Activated CD8-positive, alpha-beta T cell treated with anti-CD3 and anti-CD28 coated beads for 36 hours (primary cell): ENCODE measurements around the gene ZNF26. TPM values are rescaled to one million over a fixed set of nuclear protein-coding genes. Genes with fewer than 3 reads are reported as not detected.
"Not testable (repeated sequence)": the region's sequence is repeated elsewhere in the genome, so short reads cannot be mapped to it uniquely, and the experiment has no call there.

Source experiments
- ATAC-seq: fragments of 200-7000 bp; cut with Tn5 transposase; one replicate; pipeline ENCODE4 v1.10.0; 2021; ENCODE audit warnings: mild to moderate bottlenecking, moderate library complexity
- CTCF ChIA-PET: fragments of 350-600 bp; sonication (Branson Sonifier 250); formaldehyde crosslinking; loops from one replicate; lab custom pipeline; 2021; ENCODE audit warnings: antibody characterized with exemption; lab: Charles Lee
- POLR2A ChIA-PET: fragments of 350-600 bp; sonication (Branson Sonifier 250); formaldehyde crosslinking; loops from one replicate; lab custom pipeline; 2021; ENCODE audit warnings: antibody characterized with exemption; lab: Charles Lee
- DNase-seq: peaks from one replicate; pipeline ENCODE4 v3.0.0-alpha.2; 2020
- H3K27ac Mint-ChIP-seq: one replicate; pipeline ENCODE4 v1.8.0; 2021; ENCODE audit warnings: mild to moderate bottlenecking, mixed read lengths
- H3K27me3 Mint-ChIP-seq: one replicate; pipeline ENCODE4 v1.8.0; 2021; ENCODE audit warnings: mixed read lengths
- H3K36me3 Mint-ChIP-seq: one replicate; pipeline ENCODE4 v1.8.0; 2021; ENCODE audit warnings: low read depth, mixed read lengths
- H3K4me1 Mint-ChIP-seq: one replicate; pipeline ENCODE4 v1.8.0; 2021; ENCODE audit warnings: low read depth, mixed read lengths
- H3K4me3 Mint-ChIP-seq: one replicate; pipeline ENCODE4 v1.8.0; 2021; ENCODE audit warnings: mild to moderate bottlenecking, moderate library complexity, mixed read lengths
- H3K9me3 Mint-ChIP-seq: one replicate; pipeline ENCODE4 v1.8.0; 2021; ENCODE audit warnings: mixed read lengths
- intact Hi-C: fragments of 100-400 bp; cut with micrococcal nuclease; formaldehyde crosslinking; loops from one replicate; pipeline ENCODE4 v1.10.0; 2022
- total RNA-seq, 2 experiments: library from RNA; stranded (reverse); gene quantifications; one replicate each; pipeline ENCODE4 v1.2.3, GENCODE V29; 2021
- TF ChIP-seq, protein P1 (sequence below): fragments of 200-600 bp; IDR thresholded peaks from one replicate; pipeline ENCODE4 v1.8.0; 2022; ENCODE audit warnings: antibody characterized with exemption, mild to moderate bottlenecking

The ZNF26 gene, protein sequence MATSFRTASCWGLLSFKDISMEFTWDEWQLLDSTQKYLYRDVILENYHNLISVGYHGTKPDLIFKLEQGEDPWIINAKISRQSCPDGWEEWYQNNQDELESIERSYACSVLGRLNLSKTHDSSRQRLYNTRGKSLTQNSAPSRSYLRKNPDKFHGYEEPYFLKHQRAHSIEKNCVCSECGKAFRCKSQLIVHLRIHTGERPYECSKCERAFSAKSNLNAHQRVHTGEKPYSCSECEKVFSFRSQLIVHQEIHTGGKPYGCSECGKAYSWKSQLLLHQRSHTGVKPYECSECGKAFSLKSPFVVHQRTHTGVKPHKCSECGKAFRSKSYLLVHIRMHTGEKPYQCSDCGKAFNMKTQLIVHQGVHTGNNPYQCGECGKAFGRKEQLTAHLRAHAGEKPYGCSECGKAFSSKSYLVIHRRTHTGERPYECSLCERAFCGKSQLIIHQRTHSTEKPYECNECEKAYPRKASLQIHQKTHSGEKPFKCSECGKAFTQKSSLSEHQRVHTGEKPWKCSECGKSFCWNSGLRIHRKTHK
- 10 to 100 TPM; 19.1 to 19.8 TPM for total RNA-seq

DNA sequence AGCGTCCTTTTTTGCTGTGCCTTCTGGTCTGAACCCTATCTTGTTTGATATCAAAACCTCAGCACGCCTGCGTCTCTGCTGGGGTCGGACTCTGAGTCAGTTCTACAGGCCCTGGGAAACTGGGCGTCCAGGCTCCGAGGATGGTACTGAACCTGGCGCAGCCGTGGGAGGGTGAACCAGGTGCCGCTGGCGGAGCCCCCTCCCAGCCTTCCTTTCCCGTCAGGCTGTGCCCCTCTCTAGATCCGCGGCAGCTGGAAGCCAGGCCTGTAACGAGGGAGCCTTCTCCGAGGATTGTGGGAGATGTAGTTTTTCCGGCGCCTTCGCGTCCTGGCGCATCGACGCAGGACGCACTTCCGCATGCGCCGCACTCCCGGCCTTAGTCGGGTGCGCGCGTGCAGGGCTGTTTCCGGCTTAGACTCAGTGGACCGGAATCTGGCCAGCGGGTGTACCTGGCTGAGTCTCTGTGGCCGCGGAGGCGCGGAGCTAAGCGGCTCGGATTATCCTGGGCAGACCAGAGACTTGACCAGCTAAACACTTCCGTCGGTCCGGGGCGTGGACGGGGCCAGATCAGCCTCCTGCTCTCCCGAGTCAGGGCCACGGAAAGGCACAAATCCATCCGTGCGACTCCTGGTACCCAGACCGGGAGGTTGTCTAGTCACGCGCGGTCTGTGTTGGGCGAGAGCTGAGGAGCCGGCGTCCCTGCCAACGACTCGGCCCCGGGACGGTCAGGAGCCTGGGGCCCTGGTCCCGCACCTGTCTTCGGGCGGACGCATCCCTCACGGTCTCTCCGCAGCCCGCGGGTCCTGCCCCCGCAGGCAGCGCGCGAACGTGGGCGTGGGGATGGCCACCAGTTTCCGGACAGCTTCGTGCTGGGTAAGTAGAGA lies at the start of gene ZNF26:
Gene ZNF26, plus strand, starts transcription at position 367 of the 884 bp plus-strand sequence. Its CDS starts 474 bp downstream, at position 841.
- Mint-ChIP-seq H3K9me3 (peaks cover 25% of the 10 kb centered on the region), H3K27ac (peak within 1 kb of the TSS; percentile 92), H3K4me1 (peaks cover 26% of the 10 kb centered on the region), H3K4me3 (peak within 1 kb of the TSS; percentile 80), H3K36me3 (peaks cover 48% of the 10 kb centered on the region), H3K27me3 (peaks cover 5% of the 10 kb centered on the region)
- ChIA-PET CTCF (interaction anchor here (0.8 to 1.8 kb wide), 5 partner anchors 12 to 82 kb away, joined by 3 to 4 read pairs (median 3); no protein-coding TSS in a partner anchor), POLR2A (interaction anchor here (0.7 to 3.0 kb wide), 15 partner anchors 9 to 173 kb away, joined by 3 to 17 read pairs (median 4); partner anchors contain the start of genes ZNF10, ZNF140 and ZNF891)
- intact Hi-C loops: loop anchor here (1.0 kb wide), 1 partner anchor 94 kb away; the partner anchor contains the start of gene ZNF140
- ATAC-seq: peak; percentile 96
- peak; percentile 92 for DNase-seq
- TF ChIP-seq, protein P1, sequence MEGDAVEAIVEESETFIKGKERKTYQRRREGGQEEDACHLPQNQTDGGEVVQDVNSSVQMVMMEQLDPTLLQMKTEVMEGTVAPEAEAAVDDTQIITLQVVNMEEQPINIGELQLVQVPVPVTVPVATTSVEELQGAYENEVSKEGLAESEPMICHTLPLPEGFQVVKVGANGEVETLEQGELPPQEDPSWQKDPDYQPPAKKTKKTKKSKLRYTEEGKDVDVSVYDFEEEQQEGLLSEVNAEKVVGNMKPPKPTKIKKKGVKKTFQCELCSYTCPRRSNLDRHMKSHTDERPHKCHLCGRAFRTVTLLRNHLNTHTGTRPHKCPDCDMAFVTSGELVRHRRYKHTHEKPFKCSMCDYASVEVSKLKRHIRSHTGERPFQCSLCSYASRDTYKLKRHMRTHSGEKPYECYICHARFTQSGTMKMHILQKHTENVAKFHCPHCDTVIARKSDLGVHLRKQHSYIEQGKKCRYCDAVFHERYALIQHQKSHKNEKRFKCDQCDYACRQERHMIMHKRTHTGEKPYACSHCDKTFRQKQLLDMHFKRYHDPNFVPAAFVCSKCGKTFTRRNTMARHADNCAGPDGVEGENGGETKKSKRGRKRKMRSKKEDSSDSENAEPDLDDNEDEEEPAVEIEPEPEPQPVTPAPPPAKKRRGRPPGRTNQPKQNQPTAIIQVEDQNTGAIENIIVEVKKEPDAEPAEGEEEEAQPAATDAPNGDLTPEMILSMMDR: no peak

DNA sequence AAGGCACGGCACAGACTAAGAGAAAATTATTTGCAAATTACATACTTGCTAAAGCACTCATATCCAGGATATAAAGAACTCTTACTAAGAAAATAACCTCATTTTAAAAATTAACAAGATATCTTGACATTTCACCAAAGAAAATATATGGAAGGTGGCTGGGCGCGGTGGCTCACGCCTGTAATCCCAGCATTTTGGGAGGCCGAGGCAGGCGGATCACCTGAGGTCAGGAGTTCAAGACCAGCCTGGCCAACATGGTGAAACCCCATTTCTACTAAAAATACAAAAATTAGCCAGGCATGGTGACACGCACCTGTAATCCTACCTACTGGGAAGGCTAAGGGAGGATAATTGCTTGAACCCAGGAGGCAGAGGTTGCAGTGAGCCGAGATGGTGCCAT lies 49.2 kb upstream of the ZNF26 start:
- DNase-seq: not testable (repeated sequence)

DNA sequence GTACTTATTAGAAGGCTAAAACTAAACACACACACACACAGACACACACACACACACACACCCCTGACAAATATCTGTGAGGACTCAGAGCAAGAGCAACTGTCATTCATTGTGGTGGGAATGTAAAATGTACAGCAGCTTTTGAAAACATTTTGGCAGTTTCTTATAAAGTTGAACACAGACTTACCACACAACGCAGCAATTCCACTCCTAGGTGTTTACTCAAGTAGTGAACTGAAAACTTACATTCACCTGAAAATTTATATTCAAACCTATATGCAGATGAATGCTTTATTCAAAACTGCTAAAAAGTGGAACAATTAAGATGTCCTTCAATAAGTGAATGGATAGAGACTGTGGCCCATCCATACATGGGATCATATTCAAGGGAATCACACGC lies 48.7 kb upstream of the ZNF26 start:
- ATAC-seq: no peak
- Mint-ChIP-seq H3K4me3 (no peak overlapping the region), H3K27me3 (no peaks in the 10 kb centered on the region), H3K27ac (no peak overlapping the region), H3K36me3 (peaks cover 59% of the 10 kb centered on the region), H3K4me1 (no peaks in the 10 kb centered on the region), H3K9me3 (peaks cover 54% of the 10 kb centered on the region)
- no peak for DNase-seq
- TF ChIP-seq, protein P1: no peak
- intact Hi-C loops: no loop called here
- ChIA-PET POLR2A (no interaction called here), CTCF (no interaction called here)

More for the DNA sequence above, 49.2 kb upstream of the ZNF26 start:
- intact Hi-C loops, CTCF ChIA-PET, ATAC-seq, H3K27ac Mint-ChIP-seq, H3K4me1 Mint-ChIP-seq, H3K4me3 Mint-ChIP-seq, H3K27me3 Mint-ChIP-seq, POLR2A ChIA-PET: not testable (repeated sequence)
- Mint-ChIP-seq H3K36me3 (peaks cover 59% of the 10 kb centered on the region), H3K9me3 (peaks cover 54% of the 10 kb centered on the region)

DNA sequence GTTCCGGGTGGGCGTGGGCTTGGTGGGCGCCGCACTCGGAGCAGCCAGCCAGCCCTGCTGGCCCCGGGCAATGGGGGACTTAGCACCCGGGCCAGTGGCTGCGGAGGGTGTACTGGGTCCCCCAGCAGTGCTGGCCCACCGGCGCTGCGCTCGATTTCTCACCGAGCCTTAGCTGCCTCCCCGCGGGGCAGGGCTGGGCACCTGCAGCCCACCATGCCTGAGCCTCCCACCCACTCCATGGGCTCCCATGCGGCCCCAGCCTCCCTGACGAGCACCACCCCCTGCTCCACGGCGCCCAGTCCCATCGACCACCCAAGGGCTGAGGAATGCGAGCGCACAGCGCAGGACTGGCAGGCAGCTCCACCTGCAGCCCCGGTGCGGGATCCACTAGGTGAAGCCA lies 47.4 kb upstream of the ZNF26 start:
- intact Hi-C loops: not testable (repeated sequence)

DNA sequence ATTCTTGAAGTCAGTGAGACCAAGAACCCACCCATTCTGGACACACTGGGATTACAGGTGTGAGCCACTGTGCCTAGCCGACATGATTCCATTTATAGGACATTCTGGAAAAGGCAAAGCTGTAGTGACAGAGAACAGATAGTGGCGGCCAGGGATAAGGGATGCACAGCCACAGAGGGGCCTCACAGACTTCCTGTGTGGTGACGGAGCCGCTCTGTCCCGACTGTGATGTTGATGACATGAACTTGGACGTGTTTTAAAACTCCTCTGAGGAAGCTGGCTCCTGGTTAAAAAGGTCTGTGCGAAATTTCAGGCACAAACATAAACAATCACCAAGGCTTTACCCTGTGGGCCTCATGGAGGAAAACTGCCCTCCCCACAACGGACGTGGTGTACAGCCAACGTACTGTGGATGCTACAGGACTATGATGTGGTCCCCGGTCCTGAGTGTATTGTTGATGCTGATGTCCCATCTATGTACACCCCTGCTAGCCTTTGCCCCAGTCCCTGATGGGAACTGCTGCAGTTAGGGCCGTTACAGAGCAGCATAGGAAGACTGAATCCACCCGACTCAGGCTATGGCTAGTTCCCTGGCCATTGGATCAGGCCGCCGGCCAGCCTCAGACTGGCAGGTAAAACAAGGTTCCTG lies 46.0 kb upstream of the ZNF26 start:
- ATAC-seq (no peak), DNase-seq (no peak)
- Mint-ChIP-seq H3K4me1 (no peaks in the 10 kb centered on the region), H3K27ac (no peak overlapping the region), H3K9me3 (peaks cover 37% of the 10 kb centered on the region), H3K27me3 (no peaks in the 10 kb centered on the region), H3K36me3 (peaks cover 66% of the 10 kb centered on the region), H3K4me3 (no peak overlapping the region)
- ChIA-PET POLR2A (no interaction called here), CTCF (no interaction called here)
- TF ChIP-seq, protein P1: no peak
- intact Hi-C loops: no loop called here

More for the DNA sequence above, 47.4 kb upstream of the ZNF26 start:
- H3K36me3 Mint-ChIP-seq: peaks cover 61% of the 10 kb centered on the region
- H3K27ac Mint-ChIP-seq, POLR2A ChIA-PET, H3K27me3 Mint-ChIP-seq, H3K4me3 Mint-ChIP-seq, DNase-seq, CTCF ChIA-PET, ATAC-seq, H3K4me1 Mint-ChIP-seq: not testable (repeated sequence)
- peaks cover 47% of the 10 kb centered on the region for H3K9me3 Mint-ChIP-seq
